DND-41 (cell line): ENCODE measurements around the gene ZFAND2A.

Experiments
- ATAC-seq: fragments of 200-7000 bp; cut with Tn5 transposase; 3 replicates; pipeline ENCODE4 v1.9.1; 2021; ENCODE audit warnings: low read depth; ENCODE audit not compliant: insufficient read depth
- DNase-seq: peaks from one replicate; pipeline ENCODE4 v3.0.0-alpha.2; 2020
- H2AFZ ChIP-seq: 2 replicates; pipeline ENCODE4 v1.6.0; 2012; ENCODE audit warnings: low read depth, low read length
- H3K27ac ChIP-seq: 2 replicates; pipeline ENCODE4 v1.5.1; 2012; ENCODE audit warnings: low read length, inconsistent platforms
- H3K27me3 ChIP-seq: fragments of 200-600 bp; sonication (generic); 2 replicates; pipeline ENCODE4 v1.6.0; 2012; ENCODE audit warnings: low read length, mild to moderate bottlenecking, inconsistent platforms; ENCODE audit not compliant: insufficient read depth, poor library complexity
- H3K36me3 ChIP-seq: 2 replicates; pipeline ENCODE4 v1.5.1; 2012; ENCODE audit warnings: low read length, inconsistent platforms; ENCODE audit not compliant: insufficient read depth
- H3K4me1 ChIP-seq: 2 replicates; pipeline ENCODE4 v1.5.1; 2012; ENCODE audit warnings: mild to moderate bottlenecking, low read length; ENCODE audit not compliant: insufficient read depth
- H3K4me2 ChIP-seq: 2 replicates; pipeline ENCODE4 v1.6.0; 2012; ENCODE audit warnings: mild to moderate bottlenecking, moderate library complexity, low read length, inconsistent platforms; ENCODE audit not compliant: insufficient read depth
- H3K4me3 ChIP-seq, 2 experiments: fragments of 200-600 bp in 1 of 2; shearing (Covaris generic) in 1 of 2; 2 replicates each; pipeline ENCODE4 v1.5.1; 2012 to 2016; ENCODE audit warnings: inconsistent platforms in 2 of 2, low read length in 2 of 2, mild to moderate bottlenecking in 2 of 2, low read depth in 1 of 2, moderate library complexity in 1 of 2
- H3K79me2 ChIP-seq: 2 replicates; pipeline ENCODE4 v1.6.0; 2012; ENCODE audit warnings: low read length, inconsistent platforms; ENCODE audit not compliant: insufficient read depth
- H3K9ac ChIP-seq: 2 replicates; pipeline ENCODE4 v1.6.0; 2012; ENCODE audit warnings: low read depth, mild to moderate bottlenecking, inconsistent platforms, low read length, moderate library complexity
- H3K9me3 ChIP-seq: 2 replicates; pipeline ENCODE4 v1.5.1; 2012; ENCODE audit warnings: low read length, moderate library complexity, mild to moderate bottlenecking, inconsistent platforms; ENCODE audit not compliant: insufficient read depth, severe bottlenecking
- H4K20me1 ChIP-seq: 2 replicates; pipeline ENCODE4 v1.6.0; 2012; ENCODE audit warnings: low read length; ENCODE audit not compliant: insufficient read depth
- EZH2 ChIP-seq: IDR thresholded peaks from 3 replicates; pipeline ENCODE4 v1.6.1; 2012; ENCODE audit warnings: borderline replicate concordance, low read depth, mild to moderate bottlenecking, moderate library complexity, low read length, inconsistent platforms; ENCODE audit not compliant: severe bottlenecking
- TF ChIP-seq, protein P1 (sequence below): IDR thresholded peaks from 2 replicates; pipeline ENCODE4 v1.5.1; 2012; ENCODE audit warnings: borderline replicate concordance, low read length, moderate library complexity, mild to moderate bottlenecking; ENCODE audit not compliant: poor library complexity, severe bottlenecking; ENCODE audit errors: extremely low read depth

Gene ZFAND2A

DNA sequence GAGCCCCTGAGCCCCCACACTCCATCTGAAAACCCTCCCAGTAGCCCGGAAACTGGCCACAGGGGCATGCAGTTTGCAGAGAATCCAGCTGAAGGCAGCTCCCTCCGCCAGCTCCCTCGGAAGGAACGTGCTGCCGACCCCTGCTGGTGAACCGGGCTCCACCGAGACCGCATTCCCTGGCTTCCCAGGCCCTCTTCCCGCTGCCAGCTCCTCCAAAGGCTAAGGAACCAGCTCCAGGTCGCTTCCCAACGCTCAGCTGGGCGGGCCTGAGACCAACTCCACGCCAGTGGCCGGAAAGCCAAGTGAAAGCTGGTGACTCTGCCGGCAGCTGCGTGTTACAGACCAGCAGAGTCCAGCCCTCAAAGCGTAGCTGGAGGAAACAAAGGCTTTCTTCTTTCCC lies 36.3 kb downstream of the ZFAND2A start:
- Histone ChIP-seq H3K9me3 (no peaks in the 10 kb centered on the region), H2AFZ (no peak overlapping the region), H3K27ac (no peak overlapping the region), H4K20me1 (peaks cover 13% of the 10 kb centered on the region; the same call in 1 of the 2 replicates), H3K4me3 (no peak overlapping the region), H3K27me3 (no peaks in the 10 kb centered on the region), H3K79me2 (peaks cover 15% of the 10 kb centered on the region; the same call in 1 of the 2 replicates), H3K4me2 (no peak overlapping the region), H3K36me3 (peaks cover 16% of the 10 kb centered on the region), H3K9ac (no peak overlapping the region), H3K4me1 (no peaks in the 10 kb centered on the region)
- DNase-seq (no peak), ATAC-seq (no peak)
- TF ChIP-seq EZH2 = no peak
- TF ChIP-seq, protein P1, sequence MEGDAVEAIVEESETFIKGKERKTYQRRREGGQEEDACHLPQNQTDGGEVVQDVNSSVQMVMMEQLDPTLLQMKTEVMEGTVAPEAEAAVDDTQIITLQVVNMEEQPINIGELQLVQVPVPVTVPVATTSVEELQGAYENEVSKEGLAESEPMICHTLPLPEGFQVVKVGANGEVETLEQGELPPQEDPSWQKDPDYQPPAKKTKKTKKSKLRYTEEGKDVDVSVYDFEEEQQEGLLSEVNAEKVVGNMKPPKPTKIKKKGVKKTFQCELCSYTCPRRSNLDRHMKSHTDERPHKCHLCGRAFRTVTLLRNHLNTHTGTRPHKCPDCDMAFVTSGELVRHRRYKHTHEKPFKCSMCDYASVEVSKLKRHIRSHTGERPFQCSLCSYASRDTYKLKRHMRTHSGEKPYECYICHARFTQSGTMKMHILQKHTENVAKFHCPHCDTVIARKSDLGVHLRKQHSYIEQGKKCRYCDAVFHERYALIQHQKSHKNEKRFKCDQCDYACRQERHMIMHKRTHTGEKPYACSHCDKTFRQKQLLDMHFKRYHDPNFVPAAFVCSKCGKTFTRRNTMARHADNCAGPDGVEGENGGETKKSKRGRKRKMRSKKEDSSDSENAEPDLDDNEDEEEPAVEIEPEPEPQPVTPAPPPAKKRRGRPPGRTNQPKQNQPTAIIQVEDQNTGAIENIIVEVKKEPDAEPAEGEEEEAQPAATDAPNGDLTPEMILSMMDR = no peak

DNA sequence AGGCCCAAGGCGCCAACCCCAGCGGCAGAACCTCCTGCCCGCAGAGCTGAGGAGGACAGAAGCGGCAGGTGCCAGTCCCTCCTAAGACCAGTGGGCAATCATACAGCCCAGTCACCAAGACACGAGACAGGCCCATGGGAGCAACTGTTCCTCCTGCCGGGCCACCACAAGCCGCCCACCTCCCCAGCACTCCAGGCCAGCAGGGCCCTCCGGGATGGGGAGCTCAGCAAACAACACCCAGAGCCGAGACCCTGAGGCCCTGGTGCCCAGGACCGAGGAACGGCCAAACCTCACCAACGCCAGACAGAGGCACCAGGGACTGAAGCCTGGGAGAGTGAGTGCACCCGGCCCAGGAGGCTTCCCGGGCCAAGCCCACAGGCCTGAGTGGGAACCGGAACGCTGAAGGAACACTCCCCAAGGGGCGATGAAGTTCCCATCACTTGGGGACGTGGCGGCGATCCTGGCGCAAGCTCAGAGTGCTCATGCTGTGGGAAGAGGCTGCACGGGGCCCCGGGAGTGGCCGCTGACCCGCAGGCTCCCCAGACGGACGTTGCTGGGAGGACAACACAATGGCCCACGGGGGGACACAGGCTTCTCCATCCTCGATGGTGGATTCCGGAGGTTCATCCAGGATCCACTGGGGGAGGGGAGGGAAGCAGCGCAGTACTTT lies 37.0 kb downstream of the ZFAND2A start:
- no peaks in the 10 kb centered on the region for H3K9me3 ChIP-seq
- H4K20me1 ChIP-seq = peaks cover 15% of the 10 kb centered on the region; the same call in 1 of the 2 replicates
- H3K36me3 ChIP-seq = peaks cover 16% of the 10 kb centered on the region
- no peaks in the 10 kb centered on the region for H3K4me1 ChIP-seq
- H3K79me2 ChIP-seq = peaks cover 15% of the 10 kb centered on the region; the same call in 1 of the 2 replicates
- H3K9ac ChIP-seq = no peak overlapping the region
- DNase-seq (no peak), ATAC-seq (no peak)
- no peak overlapping the region for H3K4me2 ChIP-seq
- H3K27me3 ChIP-seq = no peaks in the 10 kb centered on the region
- no peak overlapping the region for H2AFZ ChIP-seq
- H3K4me3 ChIP-seq = no peak overlapping the region
- no peak for TF ChIP-seq EZH2
- TF ChIP-seq, protein P1 = no peak
- no peak overlapping the region for H3K27ac ChIP-seq

DNA sequence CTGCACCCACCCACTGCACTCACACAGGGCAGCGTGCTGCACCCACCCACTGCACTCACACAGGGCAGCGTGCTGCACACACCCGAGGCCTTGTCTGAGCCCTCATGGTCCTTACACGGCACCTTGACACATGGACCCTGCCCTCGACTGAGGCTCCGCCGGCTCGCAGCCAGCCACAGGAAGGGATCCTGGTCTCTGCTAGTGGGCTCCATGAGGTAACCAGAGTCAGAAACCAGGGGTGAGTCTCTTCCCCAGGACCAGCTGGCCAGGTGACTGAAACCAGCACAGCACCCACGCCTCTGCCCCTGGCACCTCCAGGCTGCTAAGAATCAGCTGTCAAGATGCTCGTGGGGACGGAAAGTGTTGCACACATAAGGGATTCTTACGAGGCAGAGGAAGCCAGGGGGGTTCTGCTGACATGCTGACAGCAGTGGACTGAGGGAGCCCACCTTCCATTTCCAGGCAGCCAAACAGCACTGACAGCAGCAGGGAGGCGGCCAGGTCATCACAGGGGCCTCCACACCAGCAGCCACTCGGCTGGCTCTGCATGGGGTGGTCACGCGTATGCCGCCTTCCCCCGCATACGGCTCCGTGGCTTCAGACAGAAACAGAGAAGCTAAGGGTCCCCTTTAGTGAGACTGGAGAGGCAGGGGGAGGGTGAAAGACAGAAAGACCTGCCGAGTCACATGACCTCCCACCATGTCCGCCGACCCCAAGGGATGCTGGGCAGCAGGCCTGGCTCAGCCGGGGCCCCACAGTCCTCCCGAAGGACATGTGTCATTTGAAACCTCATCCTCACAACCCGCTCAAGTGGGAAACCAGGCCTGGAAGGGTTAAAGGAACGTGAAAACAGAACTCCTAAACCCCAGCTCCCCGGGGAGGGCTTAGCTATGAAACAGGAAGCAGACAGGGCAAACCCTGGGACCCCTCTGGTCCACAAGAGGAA lies 37.8 kb downstream of the ZFAND2A start:
- Histone ChIP-seq H3K79me2 (peaks cover 18% of the 10 kb centered on the region; the same call in 1 of the 2 replicates), H3K9me3 (no peaks in the 10 kb centered on the region), H4K20me1 (peaks cover 22% of the 10 kb centered on the region; the same call in 1 of the 2 replicates), H3K27me3 (no peaks in the 10 kb centered on the region), H3K36me3 (peaks cover 16% of the 10 kb centered on the region), H3K27ac (no peak overlapping the region), H3K4me1 (no peaks in the 10 kb centered on the region), H3K4me2 (no peak overlapping the region), H3K9ac (no peak overlapping the region), H2AFZ (no peak overlapping the region), H3K4me3 (no peak overlapping the region)
- TF ChIP-seq EZH2 = no peak
- TF ChIP-seq, protein P1 = no peak
- ATAC-seq (no peak), DNase-seq (no peak)
